ENCODE results near the gene VEPH1. TPM values are rescaled to one million over a fixed set of nuclear protein-coding genes. Genes with fewer than 3 reads are reported as not detected.

VEPH1 gene
- total and polyA plus RNA-seq, 9 donors = 0.46 to 1.6 (median 1.2) TPM

Other genes starting within 250 kb of the VEPH1 start
- gene PTX3, start 66.6 kb downstream of the VEPH1 start, total RNA-seq = 5.6 TPM
- gene PTX3, start 66.6 kb downstream of the VEPH1 start, polyA plus RNA-seq (ENCODE audit: insufficient read depth in 1 of 8, insufficient read length in 8 of 8, low replicate concordance in 1 of 8) = 10 to 100 TPM in 1 of 8 donors, 1 to 10 TPM in 7; 5.2 to 12.7 (median 7.2) TPM